ENCODE measurements around the gene NAT14.
"Not testable (repeated sequence)": the region's sequence is repeated elsewhere in the genome, so short reads cannot be mapped to it uniquely, and the experiment has no call there.

NAT14 gene

DNA sequence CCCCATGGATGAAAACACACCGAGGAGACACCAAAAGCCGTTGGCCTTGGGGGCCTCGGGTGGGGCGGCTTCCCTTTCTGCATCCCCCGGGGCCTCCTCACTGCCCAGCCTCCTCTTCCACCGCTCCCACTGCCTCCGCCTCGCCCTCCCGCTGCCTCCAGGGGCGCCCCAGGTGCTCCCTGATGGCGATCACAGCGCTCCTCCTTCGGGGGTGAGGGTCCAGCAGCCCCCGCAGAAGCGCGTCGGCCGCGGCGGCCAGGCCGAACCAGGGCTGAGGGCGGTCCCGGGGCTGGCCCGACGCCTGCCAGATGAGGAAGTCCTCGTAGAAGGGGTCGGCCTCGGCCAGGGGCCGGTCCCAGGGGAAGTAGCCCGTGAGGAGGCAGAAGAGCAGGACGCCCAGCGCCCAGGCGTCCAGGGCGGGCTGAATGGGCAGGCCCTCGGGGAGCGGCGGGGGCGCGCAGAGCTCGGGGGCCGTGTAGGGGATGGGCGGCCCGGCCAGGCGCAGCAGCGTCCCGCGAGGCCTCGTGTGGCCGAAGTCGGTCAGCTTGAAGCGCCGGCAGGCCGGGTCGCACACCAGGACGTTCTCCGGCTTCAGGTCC, 44.7 kb downstream of the NAT14 start:
- no peak for TF ChIP-seq ZNF274 (IDR thresholded peaks at IDR 0.05; ENCODE audit: low read depth, low read length)

DNA sequence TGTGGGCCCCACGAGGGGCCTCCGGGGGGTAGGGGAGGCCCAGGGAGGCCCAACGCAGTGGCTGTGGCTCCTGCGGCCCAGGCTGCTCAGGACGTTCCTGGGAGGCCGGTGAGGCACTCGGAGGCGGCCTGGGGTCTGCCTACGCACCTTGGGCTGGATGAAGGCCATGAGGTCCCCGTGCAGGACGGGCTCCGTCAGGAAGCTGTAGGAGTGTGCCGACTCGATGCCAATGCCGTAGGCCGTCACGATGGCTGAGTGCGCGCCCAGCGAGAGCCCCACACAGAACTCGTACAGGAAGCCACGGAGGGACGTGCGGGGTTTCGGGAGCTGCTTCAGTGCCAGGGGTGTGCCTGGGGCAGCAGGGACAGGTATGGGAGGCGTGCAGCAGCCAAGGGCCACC, 46.0 kb downstream of the NAT14 start:
- no peak overlapping the region for H3K4me3 ChIP-seq (ENCODE audit: low read length)
- no peak for TF ChIP-seq ZNF274 (IDR thresholded peaks at IDR 0.05; ENCODE audit: low read depth, low read length)

More for the DNA sequence above, 44.7 kb downstream of the NAT14 start:
- no peak overlapping the region for H3K4me3 ChIP-seq (ENCODE audit: low read length)

DNA sequence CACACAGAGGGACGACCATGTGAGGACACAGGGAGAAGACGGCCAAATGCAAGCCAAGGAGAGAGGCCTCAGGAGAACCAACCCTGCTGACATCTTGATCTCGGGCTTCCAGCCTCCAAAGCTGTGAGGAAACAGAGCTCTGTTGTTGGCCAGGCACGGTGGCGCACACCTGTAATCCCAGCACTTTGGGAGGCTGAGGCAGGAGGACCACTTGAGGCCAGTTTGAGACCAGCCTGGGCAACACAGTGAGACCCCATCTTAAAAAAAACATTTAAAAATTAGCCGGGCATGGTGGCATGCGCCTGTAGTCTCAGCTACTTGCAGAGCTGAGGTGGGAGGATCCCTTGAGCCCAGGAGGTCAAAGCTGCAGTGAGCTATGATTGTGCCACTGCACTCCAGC, 49.3 kb downstream of the NAT14 start:
- H3K4me3 ChIP-seq (ENCODE audit: low read length), result not testable (repeated sequence)

DNA sequence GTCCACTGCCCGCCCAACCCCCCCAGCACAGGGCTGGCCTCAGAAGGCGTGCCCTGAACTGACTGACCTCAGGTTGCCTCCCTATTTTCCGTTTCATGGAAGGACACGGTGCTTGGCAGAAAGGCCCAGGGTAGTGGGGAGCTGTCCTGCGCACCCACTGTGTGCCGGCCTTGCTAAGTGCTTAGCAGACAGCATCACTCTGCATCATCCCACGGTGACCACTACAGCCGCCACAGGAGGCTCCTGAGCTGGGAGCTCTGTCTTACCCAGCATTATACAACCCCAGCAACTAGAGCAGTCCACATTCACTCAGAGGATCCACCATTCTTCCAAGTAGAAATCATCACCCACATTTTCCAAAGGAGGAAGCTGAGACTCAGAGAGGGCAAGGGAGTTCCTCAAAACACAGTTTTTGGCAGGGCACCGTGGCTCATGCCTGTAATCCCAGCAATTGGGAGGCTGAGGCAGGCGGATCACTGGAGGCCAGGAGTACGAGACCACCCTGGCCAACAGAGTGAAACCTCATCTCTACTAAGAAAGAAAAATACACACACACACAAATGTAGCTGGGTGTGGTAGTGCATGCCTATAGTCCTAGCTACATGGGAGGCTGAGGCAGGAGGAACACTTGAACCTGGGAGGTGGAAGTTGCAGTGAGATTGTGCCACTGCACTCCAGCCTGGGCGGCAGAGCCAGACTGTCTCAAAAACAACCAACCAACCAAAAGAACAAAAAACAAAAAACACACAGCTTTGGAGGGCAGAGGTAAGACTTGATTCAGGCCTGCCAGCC, 50.4 kb downstream of the NAT14 start:
- no peak overlapping the region for H3K4me3 ChIP-seq (ENCODE audit: low read length)
- no peak for TF ChIP-seq ZNF274 (IDR thresholded peaks at IDR 0.05; ENCODE audit: low read depth, low read length)

DNA sequence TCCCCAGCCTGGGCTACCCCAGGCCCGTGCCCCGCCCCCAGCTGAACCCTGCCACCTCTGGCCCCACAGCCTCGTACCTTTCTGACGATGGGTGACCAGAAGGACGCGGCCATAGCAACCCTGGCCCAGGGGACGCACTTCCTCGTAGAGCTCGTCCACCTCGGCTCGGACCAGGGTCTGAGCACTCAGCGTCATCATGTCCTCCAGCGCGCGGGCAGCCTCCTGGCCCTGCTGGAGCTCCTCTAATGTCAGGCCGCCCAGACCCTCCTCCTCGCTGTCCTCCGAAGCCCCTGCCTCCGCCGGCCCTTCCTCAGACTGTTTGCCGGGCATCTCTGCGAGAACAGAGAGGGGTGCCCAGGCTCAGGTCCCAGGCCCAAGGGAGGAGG, 51.0 kb downstream of the NAT14 start:
- no peak overlapping the region for H3K4me3 ChIP-seq (ENCODE audit: low read length)
- no peak for TF ChIP-seq ZNF274 (IDR thresholded peaks at IDR 0.05; ENCODE audit: low read depth, low read length)

DNA sequence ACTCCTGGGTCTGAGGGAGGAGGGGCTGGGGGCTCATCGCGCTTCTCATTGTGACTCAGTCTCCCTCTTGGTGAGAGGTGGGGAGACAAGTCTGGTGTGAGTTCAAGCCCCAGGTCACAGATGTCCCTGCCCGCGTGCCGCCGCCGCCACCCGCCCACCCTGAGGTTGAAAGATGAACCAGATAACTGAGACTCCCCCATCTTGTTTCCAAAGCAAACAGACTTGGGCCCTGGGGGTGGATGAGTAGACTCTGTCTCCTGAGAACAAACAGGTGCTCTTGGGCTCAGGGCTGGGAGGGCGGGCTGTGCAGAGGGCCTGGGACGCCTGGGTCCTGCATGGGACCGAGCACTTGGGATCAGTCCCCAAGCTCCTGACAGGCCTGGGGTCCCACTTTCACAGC, 51.4 kb downstream of the NAT14 start:
- no peak for TF ChIP-seq ZNF274 (IDR thresholded peaks at IDR 0.05; ENCODE audit: low read depth, low read length)
- H3K4me3 ChIP-seq (ENCODE audit: low read length), result no peak overlapping the region

All from GM08714 (cell line).